Measurements from ENCODE around the gene HSPB7. TPM values are rescaled to one million over a fixed set of nuclear protein-coding genes. Genes with fewer than 3 reads are reported as not detected.

HSPB7 gene
- total RNA-seq, 1 experiment from 2014 or later = not detected

- H3K27ac ChIP-seq (ENCODE audit: insufficient read length, low read depth, low read length) = no peak overlapping the region
- WGBS (ENCODE audit: extremely low coverage, insufficient read length, low lambda C conversion rate) = no CpG with 5 or more reads among the region's 23 CpGs
Observed at GRCh38 chr1:16018749-16019643, 1.2 kb upstream of the HSPB7 start.

More at GRCh38 chr1:16018749-16019643, 1.2 kb upstream of the HSPB7 start:
- no peaks in the 10 kb centered on the region for H3K36me3 Mint-ChIP-seq (ENCODE audit: insufficient read depth in 1 of 3, low read depth in 3 of 3)
- H3K9me3 ChIP-seq (ENCODE audit: control insufficient read depth, low read depth, low read length) = no peaks in the 10 kb centered on the region
- H3K14ac ChIP-seq (ENCODE audit: insufficient read depth, low read length) = no peak overlapping the region
- H3K4me3 Mint-ChIP-seq = no peak overlapping the region
- no peaks in the 10 kb centered on the region for H3K9me3 Mint-ChIP-seq
- H3K23ac ChIP-seq (ENCODE audit: insufficient read length, low read depth, low read length) = no peak overlapping the region
- no peak overlapping the region for H3K56ac ChIP-seq (ENCODE audit: insufficient read length, low read depth, low read length)
- no peaks in the 10 kb centered on the region for H3K23me2 ChIP-seq (ENCODE audit: insufficient read length, low read depth, low read length, poor library complexity, severe bottlenecking)
- no peak overlapping the region for H2BK20ac ChIP-seq (ENCODE audit: low read depth, low read length, poor library complexity, severe bottlenecking)
- peaks cover 19 to 45% of the 10 kb centered on the region in 2 experiments for H3K4me1 Mint-ChIP-seq
- H3K18ac ChIP-seq (ENCODE audit: insufficient read length, low read depth, low read length) = no peak overlapping the region
- no peak overlapping the region for H2BK12ac ChIP-seq (ENCODE audit: insufficient read length, low read depth, low read length)
- H2AK5ac ChIP-seq (ENCODE audit: insufficient read length, low read length) = no peak overlapping the region
- no peak for TF ChIP-seq CTCF (conservative IDR thresholded peaks at IDR 0.05)
- no peak overlapping the region for H3T11ph ChIP-seq (ENCODE audit: low read length)
- no peak overlapping the region for H3K4me2 ChIP-seq (ENCODE audit: insufficient read depth, insufficient read length, low read length)
- H3K27me3 ChIP-seq (ENCODE audit: insufficient read depth, low read length) = no peaks in the 10 kb centered on the region
- no peak overlapping the region for H2BK15ac ChIP-seq (ENCODE audit: low read depth, low read length)
- no peak overlapping the region for H3K4ac ChIP-seq (ENCODE audit: low read depth, low read length)
- H3K27me3 Mint-ChIP-seq (ENCODE audit: low read depth) = peaks cover 42% of the 10 kb centered on the region
- H3K79me2 ChIP-seq (ENCODE audit: insufficient read depth, low read length) = no peaks in the 10 kb centered on the region
- H3K4me1 ChIP-seq (ENCODE audit: insufficient read depth, low read length) = 0 out of 2 replicates have a peak, but pooled peaks cover 4% of the 10 kb centered on the region
- H3K79me1 ChIP-seq (ENCODE audit: insufficient read depth, low read depth, low read length, poor library complexity, severe bottlenecking) = no peaks in the 10 kb centered on the region
- H2AFZ ChIP-seq (ENCODE audit: low read length) = no peak overlapping the region
- no peak overlapping the region for H4K91ac ChIP-seq (ENCODE audit: insufficient read length, low read depth, low read length)
- no peak overlapping the region for H3K9ac ChIP-seq (ENCODE audit: extremely low read depth, insufficient read length, low read length)
- no peak for DNase-seq
- no peak overlapping the region for H4K5ac ChIP-seq (ENCODE audit: insufficient read length, low read depth, low read length)
- no peaks in the 10 kb centered on the region for H4K20me1 ChIP-seq (ENCODE audit: control insufficient read depth, insufficient read depth, insufficient read length)
- no peak overlapping the region for H2BK5ac ChIP-seq (ENCODE audit: insufficient read length, low read length)
- H2BK120ac ChIP-seq (ENCODE audit: low read depth, low read length, poor library complexity, severe bottlenecking) = no peak overlapping the region
- no peak overlapping the region for H4K8ac ChIP-seq (replicated peaks; ENCODE audit: insufficient read length, low read depth, low read length)
- H3K27ac Mint-ChIP-seq = peak overlapping the region in 2 of 3 experiments; percentile 36 to 56; a peak in 3 of 7 replicates
